ENCODE measurements around the gene PDLIM4.

The PDLIM4 gene

GRCh38 chr5:132293992-132294727 is 36.7 kb downstream of the PDLIM4 start, which contains the start of gene SLC22A4:
Gene SLC22A4, plus strand, starts transcription at chr5:132294394. Its CDS starts 223 bp downstream, at chr5:132294617.
- peak within 1 kb of the TSS; percentile 66 for H3K4me3 ChIP-seq (ENCODE audit: low read length)
- TF ChIP-seq CTCF (conservative IDR thresholded peaks at IDR 0.05; ENCODE audit: low read depth, low read length) = no peak
- DNase-seq (ENCODE audit: low read depth) = peak; percentile 61

DNA sequence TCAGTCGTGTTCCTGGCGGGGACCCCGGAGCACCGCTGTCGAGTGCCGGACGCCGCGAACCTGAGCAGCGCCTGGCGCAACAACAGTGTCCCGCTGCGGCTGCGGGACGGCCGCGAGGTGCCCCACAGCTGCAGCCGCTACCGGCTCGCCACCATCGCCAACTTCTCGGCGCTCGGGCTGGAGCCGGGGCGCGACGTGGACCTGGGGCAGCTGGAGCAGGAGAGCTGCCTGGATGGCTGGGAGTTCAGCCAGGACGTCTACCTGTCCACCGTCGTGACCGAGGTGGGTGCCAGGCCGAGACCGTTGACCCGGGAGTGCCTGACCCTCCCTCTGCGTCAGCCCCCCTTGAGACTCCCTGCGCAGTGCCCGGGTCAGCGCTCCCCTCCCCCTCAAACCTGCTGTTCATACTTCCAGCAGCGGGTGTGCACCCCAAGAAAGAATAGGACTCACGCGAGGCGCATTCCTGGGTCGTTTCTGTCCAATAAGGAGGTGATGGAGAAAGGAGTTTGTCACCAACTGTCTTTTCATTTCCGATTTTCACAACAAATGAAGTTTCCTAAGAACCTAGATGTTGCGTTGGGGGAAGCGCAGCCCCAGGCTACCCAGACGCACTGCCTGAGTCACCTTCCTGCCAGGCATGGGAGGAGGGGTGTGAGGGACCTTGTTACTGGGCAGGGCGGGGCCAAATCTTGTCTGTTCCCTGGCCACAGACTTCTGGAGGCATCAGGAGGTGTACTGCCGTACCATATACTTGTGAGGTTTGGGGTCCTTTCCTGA is 37.4 kb downstream of the PDLIM4 start:
- DNase-seq (ENCODE audit: low read depth) = no peak
- H3K4me3 ChIP-seq (ENCODE audit: low read length) = peak overlapping the region; percentile 66
- no peak for TF ChIP-seq CTCF (conservative IDR thresholded peaks at IDR 0.05; ENCODE audit: low read depth, low read length)

DNA sequence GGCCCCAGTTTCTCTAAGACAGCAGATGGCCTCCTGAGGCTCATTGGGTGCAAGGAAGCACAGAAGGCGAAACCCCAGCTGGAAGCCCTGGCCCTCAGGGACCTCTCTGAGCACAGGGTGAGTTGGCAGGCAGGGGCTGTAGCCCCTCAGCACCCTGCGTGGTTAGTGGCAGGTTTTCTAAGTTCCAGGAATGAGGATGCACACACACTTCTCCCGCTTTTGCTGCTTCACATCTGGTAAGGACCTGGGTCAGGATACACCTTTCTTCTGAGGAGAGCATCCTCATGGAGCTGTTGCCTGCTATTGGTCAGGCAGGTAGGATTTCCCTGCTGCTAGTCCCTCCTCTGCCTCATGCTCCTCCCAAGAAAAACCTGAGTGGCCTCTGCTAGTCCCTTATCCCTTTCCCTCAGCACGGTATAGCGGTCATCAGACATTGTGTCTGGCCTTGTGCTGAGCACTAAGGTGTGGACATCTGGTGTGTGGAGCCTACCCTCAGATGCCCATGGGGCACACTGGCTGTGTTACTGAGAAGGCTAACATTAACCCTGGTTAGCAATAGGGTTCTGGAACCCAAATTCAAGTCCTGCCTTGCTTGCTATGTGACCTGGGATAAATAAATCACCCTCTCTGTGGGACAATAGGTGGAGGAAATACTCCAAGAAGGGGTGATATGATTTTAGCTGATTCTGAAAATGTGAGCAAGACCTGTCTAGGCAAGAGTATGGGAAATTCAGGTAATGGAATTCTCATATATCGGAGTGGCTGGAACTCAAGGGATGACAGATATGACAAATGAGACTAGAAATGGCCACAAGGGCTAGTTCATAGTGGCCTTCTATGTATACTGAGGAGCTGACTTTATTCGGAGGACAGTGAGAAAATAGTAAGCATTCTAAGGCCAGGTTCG is 38.3 kb downstream of the PDLIM4 start:
- H3K4me3 ChIP-seq (ENCODE audit: low read length) = peak overlapping the region; percentile 66
- TF ChIP-seq CTCF (conservative IDR thresholded peaks at IDR 0.05; ENCODE audit: low read depth, low read length) = no peak
- DNase-seq (ENCODE audit: low read depth) = no peak

DNA sequence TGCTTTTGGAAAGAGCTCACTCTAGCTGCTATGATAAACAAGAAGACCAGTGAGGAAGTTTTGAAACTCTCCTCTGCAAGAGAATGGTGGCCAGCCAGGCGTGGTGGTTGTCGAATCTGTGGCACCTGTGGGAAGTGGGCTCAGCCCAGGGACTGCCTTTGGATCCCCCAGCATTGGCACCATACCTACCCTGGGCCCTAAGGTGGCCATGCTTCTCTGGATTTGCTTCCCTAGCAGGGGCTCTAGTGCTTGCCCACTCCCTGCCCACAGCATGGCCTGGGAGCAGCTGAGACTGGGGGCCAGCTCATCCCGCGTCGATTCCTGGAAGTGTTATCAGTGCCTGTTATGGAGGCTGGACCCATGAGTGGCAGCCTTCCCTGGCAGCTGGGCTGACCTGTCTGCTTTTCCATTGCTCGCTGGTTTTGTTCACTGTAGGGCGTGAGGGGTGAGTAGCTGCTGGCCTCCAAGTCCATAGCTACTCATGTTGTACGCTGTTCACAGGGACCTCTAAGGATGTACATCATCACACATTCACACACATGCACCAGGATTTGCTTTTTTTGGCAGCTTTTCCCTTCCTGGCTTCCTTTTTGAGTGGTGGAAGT is 39.0 kb downstream of the PDLIM4 start:
- no peak overlapping the region for H3K4me3 ChIP-seq (ENCODE audit: low read length)
- no peak for TF ChIP-seq CTCF (conservative IDR thresholded peaks at IDR 0.05; ENCODE audit: low read depth, low read length)
- DNase-seq (ENCODE audit: low read depth) = no peak

DNA sequence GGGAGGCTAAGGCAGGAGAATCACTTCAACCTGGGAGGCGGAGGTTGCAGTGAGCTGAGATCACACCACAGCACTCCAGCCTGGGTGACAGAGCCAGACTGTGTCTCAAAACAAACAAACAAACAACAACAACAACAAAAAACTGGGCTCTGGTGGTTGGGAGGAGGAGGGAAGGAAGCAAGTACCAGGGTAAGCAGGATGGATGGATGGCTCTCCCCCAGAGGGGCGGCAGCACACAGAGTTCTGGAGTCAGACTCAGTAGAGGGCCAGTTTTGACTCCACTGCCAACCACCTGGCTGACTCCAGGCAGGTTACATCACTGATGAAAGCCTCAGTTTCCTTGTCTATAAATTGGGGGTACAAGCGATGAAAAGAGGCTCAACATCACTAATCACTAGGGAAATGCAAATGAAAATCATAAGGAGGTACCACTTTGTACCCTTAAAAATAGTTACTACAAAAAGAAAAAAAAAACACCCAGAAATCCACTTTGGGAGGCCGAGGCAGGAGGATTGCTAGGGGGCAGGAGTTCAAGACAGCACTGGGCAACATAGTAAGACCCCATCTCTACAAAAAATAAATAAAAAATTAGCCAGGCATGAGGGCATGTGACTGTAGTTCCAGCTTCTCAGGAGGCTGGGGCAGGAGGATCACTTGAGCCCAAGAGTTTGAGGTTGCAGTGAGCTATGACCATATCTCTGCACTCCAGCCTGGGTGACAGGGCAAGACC is 39.9 kb downstream of the PDLIM4 start:
- no peak for TF ChIP-seq CTCF (conservative IDR thresholded peaks at IDR 0.05; ENCODE audit: low read depth, low read length)
- DNase-seq (ENCODE audit: low read depth) = no peak
- H3K4me3 ChIP-seq (ENCODE audit: low read length) = no peak overlapping the region

Data from retinal pigment epithelial cell (primary cell).